ENCODE measurements around the gene AGXT2.

The AGXT2 gene

DNA sequence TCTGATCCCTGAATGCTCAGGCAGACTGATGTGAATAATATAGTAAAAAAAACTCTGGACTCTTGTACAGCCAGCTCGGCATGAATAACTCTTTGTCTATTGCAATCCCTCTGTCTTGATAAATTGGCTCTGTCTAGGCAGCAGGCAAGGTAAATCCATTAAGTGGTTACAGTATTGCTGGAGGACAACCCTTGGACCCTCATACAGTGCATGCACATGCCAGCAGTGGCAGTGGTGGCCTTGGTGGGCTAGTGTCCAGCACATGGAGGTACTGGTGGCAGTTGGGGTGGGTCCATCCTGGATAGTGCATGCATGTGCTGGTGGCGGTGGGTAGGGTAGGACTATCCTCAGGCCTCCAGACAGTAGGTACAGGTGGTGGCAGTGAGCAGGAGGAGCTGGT is 79.5 kb downstream of the AGXT2 start:
- DNase-seq (ENCODE audit: low spot score) = no peak

DNA sequence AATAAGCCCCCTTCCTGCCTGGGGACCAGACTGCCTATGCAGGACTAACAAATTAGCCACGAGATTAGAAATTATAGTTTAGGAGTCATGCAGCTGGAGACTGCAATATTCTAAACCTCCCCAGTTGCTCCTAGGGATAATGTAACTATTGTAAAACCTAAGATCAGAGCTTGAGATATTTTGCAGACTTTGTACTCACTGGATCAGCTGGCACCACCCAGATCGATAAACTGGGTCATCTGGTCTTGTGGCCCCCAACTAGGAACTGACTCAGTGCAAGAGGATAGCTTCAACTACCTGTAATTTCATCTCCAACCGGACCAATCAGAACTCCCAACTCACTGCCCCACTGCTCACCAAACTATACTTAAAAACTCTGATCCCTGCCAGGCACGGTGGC is 80.2 kb downstream of the AGXT2 start:
- no peak for DNase-seq (ENCODE audit: low spot score)

DNA sequence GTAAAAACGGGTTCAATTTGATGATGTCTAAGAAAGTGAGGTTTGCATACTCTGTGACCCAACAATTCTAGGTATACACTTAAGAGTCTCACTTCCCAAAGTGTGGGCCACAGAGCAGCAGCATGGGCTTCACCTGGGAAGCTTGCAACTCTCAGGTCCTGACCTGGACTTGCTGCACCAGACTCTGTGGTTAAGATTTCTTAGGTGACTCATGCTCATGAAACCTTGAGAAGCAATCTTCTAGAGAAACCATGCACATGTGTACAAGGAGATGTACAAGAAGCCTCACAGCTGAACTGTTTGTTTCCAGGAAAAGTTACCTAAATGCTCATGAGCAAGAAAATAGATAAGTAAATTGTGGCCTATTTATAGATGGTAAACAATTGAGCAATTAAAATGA is 88.4 kb downstream of the AGXT2 start:
- DNase-seq (ENCODE audit: low spot score) = no peak

DNA sequence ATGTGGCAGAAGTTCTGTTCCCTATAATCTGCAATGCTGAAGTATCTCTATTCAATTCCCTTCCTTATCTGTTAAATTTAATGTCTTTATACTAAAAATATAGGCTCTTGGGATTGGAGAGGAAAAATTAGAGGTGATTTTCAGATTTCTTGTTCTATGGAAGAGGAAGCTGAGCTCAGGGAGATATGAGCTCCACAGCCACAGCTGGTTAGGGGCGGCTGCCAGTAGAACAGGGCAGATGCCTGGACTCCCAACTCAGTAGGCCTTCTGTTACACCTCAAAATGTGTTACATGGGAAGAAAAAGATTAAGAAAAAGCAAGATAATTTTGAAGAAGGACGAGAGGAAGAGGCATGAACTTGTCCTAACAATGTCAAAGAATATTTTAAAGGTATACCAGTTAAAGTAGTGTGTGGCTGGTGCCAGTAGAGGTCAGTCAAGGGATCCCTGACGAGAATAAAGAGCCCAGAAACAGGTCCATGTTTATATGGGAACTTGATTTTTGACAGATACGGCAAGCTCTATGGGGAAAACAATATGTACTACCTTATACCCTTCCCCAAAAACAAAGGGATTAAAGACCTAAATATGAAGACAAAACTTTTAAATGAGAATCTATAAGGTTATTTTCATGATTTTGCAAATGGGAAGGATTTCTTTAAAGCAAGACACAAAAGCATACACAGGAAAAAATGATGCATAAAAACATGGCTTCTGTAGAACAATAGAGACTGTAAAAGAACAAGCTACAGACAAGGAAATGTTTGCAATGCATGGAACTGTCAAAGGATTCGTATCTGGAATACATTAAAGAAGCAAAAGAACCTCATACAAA is 89.7 kb downstream of the AGXT2 start:
- no peak for DNase-seq (ENCODE audit: low spot score)

DNA sequence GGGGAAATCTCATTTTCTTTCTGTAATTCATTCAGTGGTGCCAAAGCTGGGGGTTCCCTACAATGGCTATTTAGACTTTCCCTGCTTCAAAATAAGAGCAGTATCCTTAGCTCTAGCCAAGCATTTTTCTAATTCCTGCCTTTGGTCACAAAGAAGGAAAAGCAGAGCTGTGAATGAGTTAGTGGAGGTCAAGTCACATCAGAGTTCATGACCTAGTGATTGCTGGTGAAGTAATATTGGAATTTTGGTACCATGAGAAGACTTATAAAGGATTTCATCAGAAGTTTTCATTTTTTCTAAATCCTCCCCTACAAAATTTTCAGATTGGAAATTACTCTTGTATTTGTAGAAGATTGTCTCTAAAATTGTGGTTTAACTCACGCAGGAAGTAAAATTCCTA is 90.4 kb downstream of the AGXT2 start:
- no peak for DNase-seq (ENCODE audit: low spot score)

All from left forelimb (tissue), 1 donor.